NCI-H82 (cell line): ENCODE measurements around the gene RASGRP1.

Experiments
- DNase-seq: peaks from one replicate; lab custom pipeline; 2025; lab: John Stamatoyannopoulos, UW

The RASGRP1 gene

GRCh38 chr15:38504680-38505467 lies 59.7 kb downstream of the RASGRP1 start:
- no peak for DNase-seq

- DNase-seq: no peak
Observed at GRCh38 chr15:38503496-38503895, 61.1 kb downstream of the RASGRP1 start.

GRCh38 chr15:38499651-38500050 lies 65.0 kb downstream of the RASGRP1 start:
- DNase-seq: no peak

GRCh38 chr15:38496151-38496550 lies 68.5 kb downstream of the RASGRP1 start:
- no peak for DNase-seq

GRCh38 chr15:38490242-38490922 lies 74.2 kb downstream of the RASGRP1 start:
- DNase-seq: no peak

GRCh38 chr15:38487378-38487777 lies 77.2 kb downstream of the RASGRP1 start:
- DNase-seq: no peak

- no peak for DNase-seq
Observed at GRCh38 chr15:38486936-38487335, 77.7 kb downstream of the RASGRP1 start.

- no peak for DNase-seq
Observed at GRCh38 chr15:38482572-38482971, 82.0 kb downstream of the RASGRP1 start.

- no peak for DNase-seq
Observed at GRCh38 chr15:38481761-38482160, 82.9 kb downstream of the RASGRP1 start.

GRCh38 chr15:38481113-38481512 lies 83.5 kb downstream of the RASGRP1 start:
- no peak for DNase-seq

- DNase-seq: no peak
Observed at GRCh38 chr15:38479756-38480155, 84.9 kb downstream of the RASGRP1 start.

- DNase-seq: no peak
Observed at GRCh38 chr15:38479266-38479665, 85.3 kb downstream of the RASGRP1 start.

- DNase-seq: no peak
Observed at GRCh38 chr15:38477637-38478036, 87.0 kb downstream of the RASGRP1 start.

- DNase-seq: no peak
Observed at GRCh38 chr15:38476120-38476519, 88.5 kb downstream of the RASGRP1 start.

- no peak for DNase-seq
Observed at GRCh38 chr15:38475361-38475760, 89.3 kb downstream of the RASGRP1 start.

- DNase-seq: peak; percentile 74
Observed at GRCh38 chr15:38474155-38474757, 90.4 kb downstream of the RASGRP1 start.

- no peak for DNase-seq
Observed at GRCh38 chr15:38471974-38472373, 92.6 kb downstream of the RASGRP1 start.

GRCh38 chr15:38470816-38471215 lies 93.8 kb downstream of the RASGRP1 start:
- no peak for DNase-seq

- no peak for DNase-seq
Observed at GRCh38 chr15:38464675-38465074, 99.9 kb downstream of the RASGRP1 start.

GRCh38 chr15:38463893-38464292 lies 100.7 kb downstream of the RASGRP1 start:
- no peak for DNase-seq

- no peak for DNase-seq
Observed at GRCh38 chr15:38461066-38461833, 103.4 kb downstream of the RASGRP1 start.

GRCh38 chr15:38460543-38460942 lies 104.1 kb downstream of the RASGRP1 start:
- no peak for DNase-seq
